ENCODE data around the gene ERICH2. TPM values are rescaled to one million over a fixed set of nuclear protein-coding genes. Genes with fewer than 3 reads are reported as not detected.

Gene ERICH2
- total RNA-seq, 1 experiment from 2014 or later = 1.1 TPM

DNA sequence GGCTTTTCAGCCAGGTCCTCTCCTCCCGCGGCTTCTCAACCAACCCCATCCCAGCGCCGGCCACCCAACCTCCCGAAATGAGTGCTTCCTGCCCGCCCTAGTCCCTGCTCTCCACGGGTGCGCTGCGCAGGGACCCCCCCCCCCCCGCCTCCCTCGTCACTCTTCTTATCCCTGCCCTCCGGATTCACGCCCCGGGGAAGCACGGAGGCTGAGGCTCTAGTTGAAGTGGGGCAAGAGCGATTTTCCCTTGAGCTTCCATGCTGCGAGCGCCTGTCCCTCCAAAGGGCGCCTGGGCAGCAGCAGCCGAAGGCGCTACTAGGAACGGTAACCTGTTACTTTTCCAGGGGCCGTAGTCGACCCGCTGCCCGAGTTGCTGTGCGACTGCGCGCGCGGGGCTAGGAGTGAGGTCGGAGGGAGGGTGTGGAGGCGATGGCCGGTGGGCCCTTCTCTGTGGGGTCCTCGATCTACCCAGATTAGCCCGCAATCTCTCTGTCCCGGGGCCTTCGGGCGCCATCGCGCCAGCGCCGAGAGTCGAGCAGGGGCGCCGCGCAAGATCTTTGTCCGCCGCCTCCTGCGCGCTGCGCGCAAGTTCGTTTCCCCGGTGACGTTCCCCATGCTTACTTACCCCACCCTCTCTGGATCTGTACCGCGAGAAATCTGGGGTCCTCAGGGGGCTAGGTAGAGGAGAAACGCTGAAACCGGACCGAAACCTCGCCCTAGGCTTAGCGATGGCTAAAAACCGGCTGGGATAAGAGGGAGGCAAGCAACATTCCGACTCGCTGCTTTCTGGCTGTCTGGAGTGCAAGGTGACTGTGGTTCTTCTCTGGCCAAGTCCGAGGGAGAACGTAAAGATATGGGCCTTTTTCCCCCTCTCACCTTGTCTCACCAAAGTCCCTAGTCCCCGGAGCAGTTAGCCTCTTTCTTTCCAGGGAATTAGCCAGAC is 47.2 kb downstream of the ERICH2 start:
- H3K4me1 Mint-ChIP-seq = peaks cover 65% of the 10 kb centered on the region
- H3K36me3 Mint-ChIP-seq = no peaks in the 10 kb centered on the region
- CTCF ChIA-PET = interaction anchor here (0.8 to 7.0 kb wide), 21 partner anchors 47 to 582 kb away, joined by 3 to 92 read pairs (median 7); partner anchors contain the start of genes ERICH2, GORASP2 and SP5
- DNase-seq (ENCODE audit: low spot score) (peak; percentile 46), ATAC-seq (no peak)
- no peaks in the 10 kb centered on the region for H3K9me3 Mint-ChIP-seq
- H3K27me3 Mint-ChIP-seq (ENCODE audit: low read depth) = peaks cover 96% of the 10 kb centered on the region
- no peak for TF ChIP-seq TEAD1 (CRISPR knock-in tag; IDR thresholded peaks at IDR 0.05)
- POLR2A ChIA-PET = no interaction called here
- no peak overlapping the region for H3K27ac Mint-ChIP-seq
- H3K4me3 Mint-ChIP-seq = peak overlapping the region; percentile 84

DNA sequence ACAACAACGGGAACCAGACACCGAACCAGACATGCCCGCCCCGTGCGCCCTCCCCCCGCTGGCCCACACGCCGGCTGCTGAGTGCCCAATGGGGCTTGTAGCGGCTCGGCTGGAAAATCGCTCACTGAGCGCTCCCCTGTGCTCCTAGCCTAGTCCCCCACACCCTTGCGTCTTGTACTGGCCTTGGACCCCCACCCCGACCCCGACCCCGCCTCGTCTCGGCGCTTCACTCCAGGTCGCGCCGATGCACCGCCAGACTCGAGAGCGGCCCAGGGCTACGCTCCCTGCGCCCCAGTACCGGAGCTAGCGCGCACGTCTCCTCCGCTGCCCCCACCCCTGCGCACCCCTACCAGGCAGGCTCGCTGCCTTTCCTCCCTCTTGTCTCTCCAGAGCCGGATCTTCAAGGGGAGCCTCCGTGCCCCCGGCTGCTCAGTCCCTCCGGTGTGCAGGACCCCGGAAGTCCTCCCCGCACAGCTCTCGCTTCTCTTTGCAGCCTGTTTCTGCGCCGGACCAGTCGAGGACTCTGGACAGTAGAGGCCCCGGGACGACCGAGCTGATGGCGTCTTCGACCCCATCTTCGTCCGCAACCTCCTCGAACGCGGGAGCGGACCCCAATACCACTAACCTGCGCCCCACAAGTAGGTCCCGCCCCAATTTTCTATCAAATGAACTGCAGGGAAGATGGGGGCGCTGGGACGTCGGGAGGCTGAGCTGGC is 48.0 kb downstream of the ERICH2 start:
- CTCF ChIA-PET = interaction anchor here (0.6 to 7.0 kb wide), 11 partner anchors 27 to 494 kb away, joined by 3 to 76 read pairs (median 6); partner anchors contain the start of gene GORASP2

More for the DNA sequence above, 48.0 kb downstream of the ERICH2 start:
- DNase-seq (ENCODE audit: low spot score) (peak; percentile 63), ATAC-seq (peak; percentile 4)
- no peak overlapping the region for H3K27ac Mint-ChIP-seq
- H3K27me3 Mint-ChIP-seq (ENCODE audit: low read depth) = peaks cover 100% of the 10 kb centered on the region
- H3K4me3 Mint-ChIP-seq = peak overlapping the region; percentile 84
- TF ChIP-seq RORB (CRISPR knock-in tag; IDR thresholded peaks at IDR 0.05) (no peak), FOXK1 (CRISPR knock-in tag; IDR thresholded peaks at IDR 0.05) (0 out of 2 replicates have a peak, but pooled peaks have one; percentile 29), ZNF423 (CRISPR knock-in tag; IDR thresholded peaks at IDR 0.05) (peak; percentile 28; the same call in 1 of the 2 replicates), ZBTB21 (CRISPR knock-in tag; IDR thresholded peaks at IDR 0.05; ENCODE audit: borderline replicate concordance) (no peak), ZNF671 (CRISPR knock-in tag; IDR thresholded peaks at IDR 0.05) (no peak), FOXP1 (CRISPR knock-in tag; IDR thresholded peaks at IDR 0.05; ENCODE audit: borderline replicate concordance) (no peak), ZNF416 (CRISPR knock-in tag; IDR thresholded peaks at IDR 0.05) (no peak), ATF1 (CRISPR knock-in tag; IDR thresholded peaks at IDR 0.05) (no peak), NR3C1 (CRISPR knock-in tag; conservative IDR thresholded peaks at IDR 0.05; ENCODE audit: low read depth) (no peak), MYBL2 (CRISPR knock-in tag; IDR thresholded peaks at IDR 0.05) (no peak), ELF4 (CRISPR knock-in tag; IDR thresholded peaks at IDR 0.05; ENCODE audit: low read depth) (no peak)
- TF ChIP-seq, protein P1, sequence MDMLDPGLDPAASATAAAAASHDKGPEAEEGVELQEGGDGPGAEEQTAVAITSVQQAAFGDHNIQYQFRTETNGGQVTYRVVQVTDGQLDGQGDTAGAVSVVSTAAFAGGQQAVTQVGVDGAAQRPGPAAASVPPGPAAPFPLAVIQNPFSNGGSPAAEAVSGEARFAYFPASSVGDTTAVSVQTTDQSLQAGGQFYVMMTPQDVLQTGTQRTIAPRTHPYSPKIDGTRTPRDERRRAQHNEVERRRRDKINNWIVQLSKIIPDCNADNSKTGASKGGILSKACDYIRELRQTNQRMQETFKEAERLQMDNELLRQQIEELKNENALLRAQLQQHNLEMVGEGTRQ (CRISPR knock-in tag; IDR thresholded peaks at IDR 0.05) = no peak
- TF ChIP-seq, protein P2, sequence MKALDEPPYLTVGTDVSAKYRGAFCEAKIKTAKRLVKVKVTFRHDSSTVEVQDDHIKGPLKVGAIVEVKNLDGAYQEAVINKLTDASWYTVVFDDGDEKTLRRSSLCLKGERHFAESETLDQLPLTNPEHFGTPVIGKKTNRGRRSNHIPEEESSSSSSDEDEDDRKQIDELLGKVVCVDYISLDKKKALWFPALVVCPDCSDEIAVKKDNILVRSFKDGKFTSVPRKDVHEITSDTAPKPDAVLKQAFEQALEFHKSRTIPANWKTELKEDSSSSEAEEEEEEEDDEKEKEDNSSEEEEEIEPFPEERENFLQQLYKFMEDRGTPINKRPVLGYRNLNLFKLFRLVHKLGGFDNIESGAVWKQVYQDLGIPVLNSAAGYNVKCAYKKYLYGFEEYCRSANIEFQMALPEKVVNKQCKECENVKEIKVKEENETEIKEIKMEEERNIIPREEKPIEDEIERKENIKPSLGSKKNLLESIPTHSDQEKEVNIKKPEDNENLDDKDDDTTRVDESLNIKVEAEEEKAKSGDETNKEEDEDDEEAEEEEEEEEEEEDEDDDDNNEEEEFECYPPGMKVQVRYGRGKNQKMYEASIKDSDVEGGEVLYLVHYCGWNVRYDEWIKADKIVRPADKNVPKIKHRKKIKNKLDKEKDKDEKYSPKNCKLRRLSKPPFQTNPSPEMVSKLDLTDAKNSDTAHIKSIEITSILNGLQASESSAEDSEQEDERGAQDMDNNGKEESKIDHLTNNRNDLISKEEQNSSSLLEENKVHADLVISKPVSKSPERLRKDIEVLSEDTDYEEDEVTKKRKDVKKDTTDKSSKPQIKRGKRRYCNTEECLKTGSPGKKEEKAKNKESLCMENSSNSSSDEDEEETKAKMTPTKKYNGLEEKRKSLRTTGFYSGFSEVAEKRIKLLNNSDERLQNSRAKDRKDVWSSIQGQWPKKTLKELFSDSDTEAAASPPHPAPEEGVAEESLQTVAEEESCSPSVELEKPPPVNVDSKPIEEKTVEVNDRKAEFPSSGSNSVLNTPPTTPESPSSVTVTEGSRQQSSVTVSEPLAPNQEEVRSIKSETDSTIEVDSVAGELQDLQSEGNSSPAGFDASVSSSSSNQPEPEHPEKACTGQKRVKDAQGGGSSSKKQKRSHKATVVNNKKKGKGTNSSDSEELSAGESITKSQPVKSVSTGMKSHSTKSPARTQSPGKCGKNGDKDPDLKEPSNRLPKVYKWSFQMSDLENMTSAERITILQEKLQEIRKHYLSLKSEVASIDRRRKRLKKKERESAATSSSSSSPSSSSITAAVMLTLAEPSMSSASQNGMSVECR (CRISPR knock-in tag; IDR thresholded peaks at IDR 0.05; ENCODE audit: borderline replicate concordance) = no peak
- TF ChIP-seq, protein P3, sequence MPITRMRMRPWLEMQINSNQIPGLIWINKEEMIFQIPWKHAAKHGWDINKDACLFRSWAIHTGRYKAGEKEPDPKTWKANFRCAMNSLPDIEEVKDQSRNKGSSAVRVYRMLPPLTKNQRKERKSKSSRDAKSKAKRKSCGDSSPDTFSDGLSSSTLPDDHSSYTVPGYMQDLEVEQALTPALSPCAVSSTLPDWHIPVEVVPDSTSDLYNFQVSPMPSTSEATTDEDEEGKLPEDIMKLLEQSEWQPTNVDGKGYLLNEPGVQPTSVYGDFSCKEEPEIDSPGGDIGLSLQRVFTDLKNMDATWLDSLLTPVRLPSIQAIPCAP (CRISPR knock-in tag; IDR thresholded peaks at IDR 0.05) = no peak
- TF ChIP-seq, protein P4, sequence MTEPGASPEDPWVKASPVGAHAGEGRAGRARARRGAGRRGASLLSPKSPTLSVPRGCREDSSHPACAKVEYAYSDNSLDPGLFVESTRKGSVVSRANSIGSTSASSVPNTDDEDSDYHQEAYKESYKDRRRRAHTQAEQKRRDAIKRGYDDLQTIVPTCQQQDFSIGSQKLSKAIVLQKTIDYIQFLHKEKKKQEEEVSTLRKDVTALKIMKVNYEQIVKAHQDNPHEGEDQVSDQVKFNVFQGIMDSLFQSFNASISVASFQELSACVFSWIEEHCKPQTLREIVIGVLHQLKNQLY (CRISPR knock-in tag; IDR thresholded peaks at IDR 0.05) = no peak
- TF ChIP-seq, protein P5, sequence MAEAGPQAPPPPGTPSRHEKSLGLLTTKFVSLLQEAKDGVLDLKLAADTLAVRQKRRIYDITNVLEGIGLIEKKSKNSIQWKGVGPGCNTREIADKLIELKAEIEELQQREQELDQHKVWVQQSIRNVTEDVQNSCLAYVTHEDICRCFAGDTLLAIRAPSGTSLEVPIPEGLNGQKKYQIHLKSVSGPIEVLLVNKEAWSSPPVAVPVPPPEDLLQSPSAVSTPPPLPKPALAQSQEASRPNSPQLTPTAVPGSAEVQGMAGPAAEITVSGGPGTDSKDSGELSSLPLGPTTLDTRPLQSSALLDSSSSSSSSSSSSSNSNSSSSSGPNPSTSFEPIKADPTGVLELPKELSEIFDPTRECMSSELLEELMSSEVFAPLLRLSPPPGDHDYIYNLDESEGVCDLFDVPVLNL (CRISPR knock-in tag; IDR thresholded peaks at IDR 0.05; ENCODE audit: borderline replicate concordance, low read depth) = no peak
- TF ChIP-seq, protein P6, sequence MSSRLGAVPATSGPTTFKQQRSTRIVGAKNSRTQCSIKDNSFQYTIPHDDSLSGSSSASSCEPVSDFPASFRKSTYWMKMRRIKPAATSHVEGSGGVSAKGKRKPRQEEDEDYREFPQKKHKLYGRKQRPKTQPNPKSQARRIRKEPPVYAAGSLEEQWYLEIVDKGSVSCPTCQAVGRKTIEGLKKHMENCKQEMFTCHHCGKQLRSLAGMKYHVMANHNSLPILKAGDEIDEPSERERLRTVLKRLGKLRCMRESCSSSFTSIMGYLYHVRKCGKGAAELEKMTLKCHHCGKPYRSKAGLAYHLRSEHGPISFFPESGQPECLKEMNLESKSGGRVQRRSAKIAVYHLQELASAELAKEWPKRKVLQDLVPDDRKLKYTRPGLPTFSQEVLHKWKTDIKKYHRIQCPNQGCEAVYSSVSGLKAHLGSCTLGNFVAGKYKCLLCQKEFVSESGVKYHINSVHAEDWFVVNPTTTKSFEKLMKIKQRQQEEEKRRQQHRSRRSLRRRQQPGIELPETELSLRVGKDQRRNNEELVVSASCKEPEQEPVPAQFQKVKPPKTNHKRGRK (CRISPR knock-in tag; IDR thresholded peaks at IDR 0.05; ENCODE audit: borderline replicate concordance) = no peak
- TF ChIP-seq, protein P7, sequence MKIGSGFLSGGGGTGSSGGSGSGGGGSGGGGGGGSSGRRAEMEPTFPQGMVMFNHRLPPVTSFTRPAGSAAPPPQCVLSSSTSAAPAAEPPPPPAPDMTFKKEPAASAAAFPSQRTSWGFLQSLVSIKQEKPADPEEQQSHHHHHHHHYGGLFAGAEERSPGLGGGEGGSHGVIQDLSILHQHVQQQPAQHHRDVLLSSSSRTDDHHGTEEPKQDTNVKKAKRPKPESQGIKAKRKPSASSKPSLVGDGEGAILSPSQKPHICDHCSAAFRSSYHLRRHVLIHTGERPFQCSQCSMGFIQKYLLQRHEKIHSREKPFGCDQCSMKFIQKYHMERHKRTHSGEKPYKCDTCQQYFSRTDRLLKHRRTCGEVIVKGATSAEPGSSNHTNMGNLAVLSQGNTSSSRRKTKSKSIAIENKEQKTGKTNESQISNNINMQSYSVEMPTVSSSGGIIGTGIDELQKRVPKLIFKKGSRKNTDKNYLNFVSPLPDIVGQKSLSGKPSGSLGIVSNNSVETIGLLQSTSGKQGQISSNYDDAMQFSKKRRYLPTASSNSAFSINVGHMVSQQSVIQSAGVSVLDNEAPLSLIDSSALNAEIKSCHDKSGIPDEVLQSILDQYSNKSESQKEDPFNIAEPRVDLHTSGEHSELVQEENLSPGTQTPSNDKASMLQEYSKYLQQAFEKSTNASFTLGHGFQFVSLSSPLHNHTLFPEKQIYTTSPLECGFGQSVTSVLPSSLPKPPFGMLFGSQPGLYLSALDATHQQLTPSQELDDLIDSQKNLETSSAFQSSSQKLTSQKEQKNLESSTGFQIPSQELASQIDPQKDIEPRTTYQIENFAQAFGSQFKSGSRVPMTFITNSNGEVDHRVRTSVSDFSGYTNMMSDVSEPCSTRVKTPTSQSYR (CRISPR knock-in tag; IDR thresholded peaks at IDR 0.05) = no peak
- H3K9me3 Mint-ChIP-seq = no peaks in the 10 kb centered on the region
- no peaks in the 10 kb centered on the region for H3K36me3 Mint-ChIP-seq
- POLR2A ChIA-PET = no interaction called here
- peaks cover 64% of the 10 kb centered on the region for H3K4me1 Mint-ChIP-seq

Measured in WTC11 (cell line).